Sigmoid colon (tissue), 4 donors: ENCODE measurements around the gene SCART1.

ENCODE experiments used
- POLR2A ChIP-seq, 2 donors: fragments of 450-650 bp; IDR thresholded peaks; one replicate each; pipeline ENCODE4 v1.6.1; 2016; ENCODE audit warnings: antibody characterized with exemption in 2 of 2, mild to moderate bottlenecking in 2 of 2, moderate library complexity in 2 of 2
- POLR2AphosphoS5 ChIP-seq, 4 donors: sonication (generic); formaldehyde crosslinking; IDR thresholded peaks; one replicate each; pipeline ENCODE4 v1.6.1; 2017; ENCODE audit warnings: antibody characterized with exemption in 4 of 4
- TF ChIP-seq, protein P1 (sequence below), 4 experiments: fragments of 450-650 bp in 3 of 4; fragments of 200-600 bp in 1 of 4; IDR thresholded peaks; one replicate each; pipeline ENCODE4 v1.5.1; 2016 to 2019; ENCODE audit warnings: antibody characterized with exemption in 4 of 4, mild to moderate bottlenecking in 3 of 4, moderate library complexity in 2 of 4

DNA sequence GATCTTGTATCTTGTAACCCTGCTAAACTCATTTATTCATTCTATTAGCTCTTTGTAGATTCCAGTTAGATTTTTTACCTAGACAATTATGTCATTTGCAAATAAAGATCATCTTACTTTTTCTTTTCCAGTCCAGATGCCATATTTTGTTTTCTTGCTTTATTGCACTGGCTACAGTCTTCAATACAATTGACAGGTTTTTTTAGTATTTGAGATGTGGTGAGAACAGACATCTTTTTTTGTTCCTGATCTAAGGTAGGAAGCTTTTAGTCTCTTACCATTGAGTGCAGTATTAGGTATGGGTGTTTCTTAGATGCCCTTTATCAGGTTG lies 41.4 kb upstream of the SCART1 start:
- TF ChIP-seq, protein P1, sequence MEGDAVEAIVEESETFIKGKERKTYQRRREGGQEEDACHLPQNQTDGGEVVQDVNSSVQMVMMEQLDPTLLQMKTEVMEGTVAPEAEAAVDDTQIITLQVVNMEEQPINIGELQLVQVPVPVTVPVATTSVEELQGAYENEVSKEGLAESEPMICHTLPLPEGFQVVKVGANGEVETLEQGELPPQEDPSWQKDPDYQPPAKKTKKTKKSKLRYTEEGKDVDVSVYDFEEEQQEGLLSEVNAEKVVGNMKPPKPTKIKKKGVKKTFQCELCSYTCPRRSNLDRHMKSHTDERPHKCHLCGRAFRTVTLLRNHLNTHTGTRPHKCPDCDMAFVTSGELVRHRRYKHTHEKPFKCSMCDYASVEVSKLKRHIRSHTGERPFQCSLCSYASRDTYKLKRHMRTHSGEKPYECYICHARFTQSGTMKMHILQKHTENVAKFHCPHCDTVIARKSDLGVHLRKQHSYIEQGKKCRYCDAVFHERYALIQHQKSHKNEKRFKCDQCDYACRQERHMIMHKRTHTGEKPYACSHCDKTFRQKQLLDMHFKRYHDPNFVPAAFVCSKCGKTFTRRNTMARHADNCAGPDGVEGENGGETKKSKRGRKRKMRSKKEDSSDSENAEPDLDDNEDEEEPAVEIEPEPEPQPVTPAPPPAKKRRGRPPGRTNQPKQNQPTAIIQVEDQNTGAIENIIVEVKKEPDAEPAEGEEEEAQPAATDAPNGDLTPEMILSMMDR (IDR thresholded peaks at IDR 0.05), result no peak
- TF ChIP-seq POLR2A (IDR thresholded peaks at IDR 0.05), result no peak
- TF ChIP-seq POLR2AphosphoS5 (IDR thresholded peaks at IDR 0.05), result no peak
